Tongue (tissue), 3 donors: ENCODE results near the gene DNAAF9. TPM values are rescaled to one million over a fixed set of nuclear protein-coding genes. Genes with fewer than 3 reads are reported as not detected.

Experiments used
- DNase-seq: peaks from one replicate; pipeline ENCODE4 v3.0.0-alpha.2; 2015
- small RNA-seq: library from RNA; depleted of rRNA; stranded (forward); fragments of <200 nt; gene quantifications from one replicate; pipeline ENCODE3, GENCODE V24; 2014; ENCODE audit warnings: low replicate concordance
- total RNA-seq: library from RNA; depleted of rRNA; stranded (reverse); fragments of >200 nt; gene quantifications from one replicate; pipeline ENCODE4 v1.2.3, GENCODE V29; 2014

DNAAF9 gene
- total RNA-seq, 1 donor from 2014 or later: 20.3 TPM

GRCh38 chr20:3371754-3372153 lies 35.7 kb downstream of the DNAAF9 start:
- DNase-seq: no peak

GRCh38 chr20:3367089-3367488 lies 40.4 kb downstream of the DNAAF9 start:
- DNase-seq: no peak

- DNase-seq: no peak
Measured at GRCh38 chr20:3364323-3365013, 43.0 kb downstream of the DNAAF9 start.

GRCh38 chr20:3360752-3361151 lies 46.7 kb downstream of the DNAAF9 start:
- DNase-seq: no peak

- no peak for DNase-seq
Measured at GRCh38 chr20:3358676-3359340, 48.7 kb downstream of the DNAAF9 start.

Small RNA genes lying within 50 kb of the gene (small RNA-seq; reads per million reads assigned to genes)
- gene RF00012 (not detected), gene RNU6-1019P (not detected)

Other genes starting within 250 kb of the DNAAF9 start
- 11.0 TPM for gene FASTKD5, start 247.8 kb downstream of the DNAAF9 start, total RNA-seq
- 5.8 TPM for gene UBOX5, start 247.8 kb downstream of the DNAAF9 start, total RNA-seq
- 5.9 TPM for gene LZTS3, start 234.1 kb downstream of the DNAAF9 start, total RNA-seq
- 20.3 TPM for gene DDRGK1, start 203.0 kb downstream of the DNAAF9 start, total RNA-seq
- 26.3 TPM for gene ITPA, start 198.2 kb downstream of the DNAAF9 start, total RNA-seq
- 0.62 TPM for gene SLC4A11, start 168.5 kb downstream of the DNAAF9 start, total RNA-seq
- 43.7 TPM for gene ATRN, start 63.3 kb upstream of the DNAAF9 start, total RNA-seq